HCT116 (cell line): ENCODE results near the gene S100A1.

ENCODE experiments used
- CTCF ChIP-seq, 3 experiments: fragments of 200-600 bp in 1 of 3; sonication (generic) in 1 of 3; IDR thresholded peaks in 2 of 3; conservative IDR thresholded peaks in 1 of 3; 2 replicates each; pipeline ENCODE4 v1.5.1; 2012 to 2017; ENCODE audit warnings: low read depth in 2 of 3, low read length in 2 of 3, antibody characterized with exemption in 1 of 3, borderline replicate concordance in 1 of 3, control low read depth in 1 of 3, mild to moderate bottlenecking in 1 of 3, mixed read lengths in 1 of 3, mixed run types in 1 of 3, moderate library complexity in 1 of 3; ENCODE audit not compliant: insufficient read depth in 1 of 3
- EGR1 ChIP-seq: IDR thresholded peaks from 2 replicates; pipeline ENCODE4 v1.6.1; 2012; ENCODE audit warnings: low read depth
- EZH2 ChIP-seq: fragments of 200-600 bp; sonication (generic); IDR thresholded peaks from 2 replicates; pipeline ENCODE4 v1.6.1; 2017; ENCODE audit warnings: antibody characterized with exemption, mixed run types
- EZH2phosphoT487 ChIP-seq: fragments of 200-600 bp; IDR thresholded peaks from 2 replicates; pipeline ENCODE4 v1.6.1; 2018; ENCODE audit warnings: antibody characterized with exemption, borderline replicate concordance
- JUND ChIP-seq: IDR thresholded peaks from 2 replicates; pipeline ENCODE4 v1.6.1; 2012
- POLR2A ChIP-seq: IDR thresholded peaks from 2 replicates; pipeline ENCODE4 v1.7.0; 2011; ENCODE audit warnings: borderline replicate concordance; ENCODE audit not compliant: insufficient read depth, insufficient read length; ENCODE audit errors: extremely low read depth
- POLR2AphosphoS5 ChIP-seq: IDR thresholded peaks from 2 replicates; pipeline ENCODE4 v1.6.1; 2011; ENCODE audit warnings: mild to moderate bottlenecking, low read depth, low read length, moderate library complexity
- REST ChIP-seq: IDR thresholded peaks from 2 replicates; pipeline ENCODE4 v1.6.1; 2012; ENCODE audit warnings: low read depth
- SP1 ChIP-seq: IDR thresholded peaks from 2 replicates; pipeline ENCODE4 v1.6.1; 2012; ENCODE audit warnings: low read depth
- ZFX ChIP-seq: fragments of 450-650 bp; IDR thresholded peaks from 2 replicates; pipeline ENCODE4 v1.6.1; 2017
- TF ChIP-seq, protein P1 (sequence below): IDR thresholded peaks from 2 replicates; pipeline ENCODE4 v1.6.1; 2011; ENCODE audit warnings: mild to moderate bottlenecking, low read length, moderate library complexity; ENCODE audit not compliant: insufficient replicate concordance; ENCODE audit errors: extremely low read depth

DNA sequence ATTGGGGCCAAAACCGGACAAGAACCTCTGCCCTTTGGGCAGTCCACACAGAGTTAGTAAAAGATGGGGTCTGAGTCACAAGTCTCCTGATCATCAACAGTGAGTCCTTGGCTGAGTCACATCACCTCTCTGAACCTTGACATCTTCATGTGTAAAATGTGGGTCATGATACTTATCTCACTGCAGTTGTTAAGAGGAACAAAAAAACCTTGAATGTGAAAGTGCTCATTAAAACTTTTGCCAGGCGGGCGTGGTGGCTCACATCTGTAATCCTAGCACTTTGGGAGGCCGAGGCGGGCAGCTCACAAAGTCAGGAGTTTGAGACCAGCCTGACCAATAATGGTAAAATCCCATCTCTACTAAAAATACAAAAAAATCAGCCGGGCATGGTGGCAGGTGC lies 31.0 kb upstream of the S100A1 start:
- no peak for TF ChIP-seq POLR2AphosphoS5
- TF ChIP-seq CTCF (IDR thresholded peaks at IDR 0.05 in 2 of 3, conservative IDR thresholded peaks at IDR 0.05 in 1 of 3; ENCODE audit: borderline replicate concordance in 1 of 3, insufficient read depth in 1 of 3, low read depth in 2 of 3, low read length in 2 of 3): no peak
- no peak for TF ChIP-seq POLR2A
- TF ChIP-seq REST: no peak
- TF ChIP-seq EZH2: no peak
- no peak for TF ChIP-seq EGR1
- TF ChIP-seq EZH2phosphoT487: no peak
- TF ChIP-seq JUND: peak; percentile 39; the same call in 1 of the 2 replicates
- TF ChIP-seq SP1: peak; percentile 41; the same call in 1 of the 2 replicates
- TF ChIP-seq, protein P1, sequence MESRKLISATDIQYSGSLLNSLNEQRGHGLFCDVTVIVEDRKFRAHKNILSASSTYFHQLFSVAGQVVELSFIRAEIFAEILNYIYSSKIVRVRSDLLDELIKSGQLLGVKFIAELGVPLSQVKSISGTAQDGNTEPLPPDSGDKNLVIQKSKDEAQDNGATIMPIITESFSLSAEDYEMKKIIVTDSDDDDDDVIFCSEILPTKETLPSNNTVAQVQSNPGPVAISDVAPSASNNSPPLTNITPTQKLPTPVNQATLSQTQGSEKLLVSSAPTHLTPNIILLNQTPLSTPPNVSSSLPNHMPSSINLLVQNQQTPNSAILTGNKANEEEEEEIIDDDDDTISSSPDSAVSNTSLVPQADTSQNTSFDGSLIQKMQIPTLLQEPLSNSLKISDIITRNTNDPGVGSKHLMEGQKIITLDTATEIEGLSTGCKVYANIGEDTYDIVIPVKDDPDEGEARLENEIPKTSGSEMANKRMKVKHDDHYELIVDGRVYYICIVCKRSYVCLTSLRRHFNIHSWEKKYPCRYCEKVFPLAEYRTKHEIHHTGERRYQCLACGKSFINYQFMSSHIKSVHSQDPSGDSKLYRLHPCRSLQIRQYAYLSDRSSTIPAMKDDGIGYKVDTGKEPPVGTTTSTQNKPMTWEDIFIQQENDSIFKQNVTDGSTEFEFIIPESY: no peak
- no peak for TF ChIP-seq ZFX
